Left colon (tissue), 2 donors: Measurements from ENCODE around the gene ICAM3. TPM values are rescaled to one million over a fixed set of nuclear protein-coding genes. Genes with fewer than 3 reads are reported as not detected.

Experiments used
- ATAC-seq: fragments of 200-7000 bp; cut with Tn5 transposase; one replicate; pipeline ENCODE4 v1.9.1; 2020; ENCODE audit warnings: mild to moderate bottlenecking, moderate library complexity
- DNase-seq, 2 donors: peaks; one replicate each; pipeline ENCODE4 v3.0.0-alpha.2; 2020
- intact Hi-C, 2 donors: fragments of 100-400 bp; cut with DNase I in 1 of 2; cut with micrococcal nuclease in 1 of 2; formaldehyde crosslinking; loops; one replicate each; pipeline versions ENCODE4 v1.11.2 to v1.14.0; 2022; cut with DNase I, micrococcal nuclease
- total RNA-seq, 2 donors: library from RNA; stranded (reverse); fragmentation: NEBNext Ultra II Directional; extraction: Animal tissue kit (Norgen Biotek cat#: 25700); gene quantifications; one replicate each; pipeline ENCODE4 v1.2.1, GENCODE V29; 2021
- donor health status: DM: no; HTN: no; CAD: no.
- donor health status: DM: yes; HTN: yes; CAD: no.

The ICAM3 gene
- total RNA-seq, 2 donors from 2014 or later: 29.8 to 30.6 TPM

- ATAC-seq: no peak
- DNase-seq: no peak
- intact Hi-C loops: loop anchor here in 1 of 2 donors (10.0 kb wide), 1 partner anchor 420 kb away; the partner anchor contains the start of gene QTRT1
Observed at GRCh38 chr19:10284065-10284959, 55.1 kb downstream of the ICAM3 start.

Other genes with a start within 250 kb of the ICAM3 start
- under 1 TPM; 0.24 to 0.31 TPM for gene ANGPTL6, start 236.9 kb downstream of the ICAM3 start, total RNA-seq
- 10 to 100 TPM; 26.4 to 34.0 TPM for gene PPAN, start 233.3 kb downstream of the ICAM3 start, total RNA-seq
- 10 to 100 TPM; 10.1 to 12.9 TPM for gene P2RY11, start 227.9 kb downstream of the ICAM3 start, total RNA-seq
- gene EIF3G, start 219.7 kb downstream of the ICAM3 start, total RNA-seq: 100 to 1,000 TPM; 137 to 142 TPM
- gene DNMT1, start 144.7 kb downstream of the ICAM3 start, total RNA-seq: 10 to 100 TPM; 31.6 to 48.7 TPM
- 1 to 10 TPM; 2.3 to 5.2 TPM for gene S1PR2, start 108.3 kb downstream of the ICAM3 start, total RNA-seq
- 10 to 100 TPM; 43.5 to 61.9 TPM for gene MRPL4, start 87.4 kb downstream of the ICAM3 start, total RNA-seq
- 1 to 10 TPM; 7.7 to 8.7 TPM for gene ICAM1, start 68.5 kb downstream of the ICAM3 start, total RNA-seq
- gene ICAM4, start 52.7 kb downstream of the ICAM3 start, total RNA-seq: under 1 TPM in 1 of 2 donors, not detected in 1; 0.53 TPM
- 1 to 10 TPM in 1 of 2 donors, under 1 TPM in 1; 0.76 to 1.1 TPM for gene ICAM5, start 49.7 kb downstream of the ICAM3 start, total RNA-seq
- 1 to 10 TPM; 1.6 to 2.8 TPM for gene ZGLP1, start 29.8 kb downstream of the ICAM3 start, total RNA-seq
- gene FDX2, start 23.6 kb downstream of the ICAM3 start, total RNA-seq: 10 to 100 TPM; 11.2 to 11.8 TPM
- gene RAVER1, start 6.1 kb downstream of the ICAM3 start, total RNA-seq: 10 to 100 TPM; 51.0 to 63.7 TPM
- gene TYK2, start 40.9 kb upstream of the ICAM3 start, total RNA-seq: 100 to 1,000 TPM in 1 of 2 donors, 10 to 100 TPM in 1; 91.1 to 104 TPM
- gene CDC37, start 63.9 kb upstream of the ICAM3 start, total RNA-seq: 100 to 1,000 TPM; 129 to 161 TPM
- 10 to 100 TPM; 13.8 to 14.3 TPM for gene PDE4A, start 80.9 kb upstream of the ICAM3 start, total RNA-seq
- gene KEAP1, start 163.7 kb upstream of the ICAM3 start, total RNA-seq: 10 to 100 TPM; 52.3 to 54.5 TPM
- gene S1PR5, start 177.8 kb upstream of the ICAM3 start, total RNA-seq: under 1 TPM; 0.15 to 0.20 TPM
- gene ATG4D, start 204.3 kb upstream of the ICAM3 start, total RNA-seq: 10 to 100 TPM; 87.0 to 93.9 TPM
- gene KRI1, start 226.4 kb upstream of the ICAM3 start, total RNA-seq: 10 to 100 TPM; 12.9 to 14.9 TPM
- 10 to 100 TPM in 1 of 2 donors, 1 to 10 TPM in 1; 9.3 to 12.5 TPM for gene CDKN2D, start 229.4 kb upstream of the ICAM3 start, total RNA-seq
- gene AP1M2, start 247.7 kb upstream of the ICAM3 start, total RNA-seq: 100 to 1,000 TPM; 116 to 158 TPM